K562 (cell line): ENCODE data around the gene AS3MT. TPM values are rescaled to one million over a fixed set of nuclear protein-coding genes. Genes with fewer than 3 reads are reported as not detected.
A peak's percentile ranks its signal among the peaks of the same experiment; 100 is the strongest.

Experiments used
- BACH1 ChIP-seq: fragments of 200-800 bp; sonication (Bioruptor generic); IDR thresholded peaks from 2 replicates; pipeline ENCODE4 v1.6.1; 2016; ENCODE audit warnings: missing genetic modification characterization, missing compliant biosample characterization
- CREBBP ChIP-seq: IDR thresholded peaks from one replicate; pipeline ENCODE4 v1.6.1; 2012; ENCODE audit warnings: low read depth, mild to moderate bottlenecking, control low read depth, inconsistent platforms, low read length
- E2F3 ChIP-seq: fragments of 250-450 bp; sonication (Bioruptor Pico); IDR thresholded peaks from 2 replicates; pipeline ENCODE4 v1.4.0; 2020; ENCODE audit warnings: mild to moderate bottlenecking
- E4F1 ChIP-seq: fragments of 250-450 bp; sonication (Bioruptor Pico); IDR thresholded peaks from 2 replicates; pipeline ENCODE4 v1.5.0; 2021; ENCODE audit warnings: mild to moderate bottlenecking, borderline replicate concordance
- HDAC3 ChIP-seq: fragments of 450-650 bp; IDR thresholded peaks from 2 replicates; pipeline ENCODE4 v1.6.1; 2018; ENCODE audit warnings: borderline replicate concordance, mild to moderate bottlenecking, moderate library complexity; ENCODE audit not compliant: partially characterized antibody
- MECOM ChIP-seq: fragments of 250-450 bp; sonication (Bioruptor Pico); IDR thresholded peaks from 2 replicates; pipeline ENCODE4 v1.8.0; 2022; ENCODE audit warnings: inconsistent platforms
- NBN ChIP-seq: fragments of 450-650 bp; IDR thresholded peaks from 2 replicates; pipeline ENCODE4 v1.6.1; 2016; ENCODE audit warnings: low read depth, mild to moderate bottlenecking
- NFIX ChIP-seq: fragments of 250-450 bp; sonication (Bioruptor Pico); IDR thresholded peaks from 2 replicates; pipeline ENCODE4 v1.4.0; 2020; ENCODE audit warnings: low read depth, mild to moderate bottlenecking, moderate library complexity
- PHF8 ChIP-seq: fragments of 200-600 bp; sonication (generic); IDR thresholded peaks from 2 replicates; pipeline ENCODE4 v1.6.1; 2012; ENCODE audit warnings: mixed run types, mild to moderate bottlenecking, inconsistent platforms, low read length, moderate library complexity, borderline replicate concordance
- RAD21 ChIP-seq, 2 experiments: fragments of 250-450 bp in 1 of 2; fragments of 450-650 bp in 1 of 2; sonication (Bioruptor Pico) in 1 of 2; formaldehyde crosslinking in 1 of 2; IDR thresholded peaks in 1 of 2; conservative IDR thresholded peaks in 1 of 2; 2 replicates each; pipeline versions ENCODE4 v1.4.0 to v1.8.0; 2020 to 2022; ENCODE audit warnings: mild to moderate bottlenecking in 2 of 2, moderate library complexity in 1 of 2
- REST ChIP-seq, 2 experiments: fragments of 450-650 bp; formaldehyde crosslinking in 1 of 2; IDR thresholded peaks; 2 replicates each; pipeline versions ENCODE4 v1.4.0 to v1.6.1; 2014 to 2020; ENCODE audit warnings: mild to moderate bottlenecking in 2 of 2, borderline replicate concordance in 1 of 2, low read depth in 1 of 2
- THRA ChIP-seq: fragments of 450-650 bp; IDR thresholded peaks from 2 replicates; pipeline ENCODE4 v1.6.1; 2017; ENCODE audit warnings: mild to moderate bottlenecking, moderate library complexity
- ZNF134 ChIP-seq: fragments of 250-450 bp; sonication (Bioruptor Pico); conservative IDR thresholded peaks from 2 replicates; pipeline ENCODE4 v1.4.0; 2020
- ZNF146 ChIP-seq: IDR thresholded peaks from one replicate; pipeline ENCODE4 v1.6.1; 2018; ENCODE audit warnings: missing compliant biosample characterization; ENCODE audit not compliant: unreplicated experiment
- ZNF165 ChIP-seq: fragments of 250-450 bp; sonication (Bioruptor Pico); IDR thresholded peaks from 2 replicates; pipeline ENCODE4 v1.4.0; 2020; ENCODE audit warnings: borderline replicate concordance
- ZNF311 ChIP-seq: fragments of 250-450 bp; sonication (Bioruptor Pico); IDR thresholded peaks from 2 replicates; pipeline ENCODE4 v1.4.0; 2020; ENCODE audit warnings: mild to moderate bottlenecking, moderate library complexity
- polyA plus RNA-seq, 8 experiments: library from polyadenylated mRNA; depleted of rRNA in 4 of 8; stranded (reverse) in 5 of 8; unstranded in 3 of 8; fragments of >200 nt; fragmentation: Nextera tagmentation in 2 of 8; fragmentation: Illumina TruSeq in 1 of 8; extraction: Ambion mirVana in 2 of 8; extraction: Trizol in 1 of 8; gene quantifications; 2 replicates each; pipeline versions ENCODE4 v1.2.1 to v1.2.3, GENCODE V29; 2011 to 2014; ENCODE audit warnings: inconsistent platforms in 1 of 8, missing spikeins in 1 of 8
- total RNA-seq, 7 experiments: library from RNA; depleted of rRNA in 6 of 7; stranded (reverse); fragments of >200 nt in 6 of 7; fragmentation: Illumina TruSeq in 2 of 7; extraction: Trizol in 2 of 7; gene quantifications; 2 replicates each; pipeline versions ENCODE4 v1.2.1 to v1.2.3, GENCODE V29; 2011 to 2021; ENCODE audit warnings: low replicate concordance in 1 of 7

AS3MT gene
- total and polyA plus RNA-seq, 9 of the 15 experiments (the other 6 are each of a cell fraction or from before 2014, with no cell fraction given), result 0.04 to 0.33 (median 0.19) TPM; not detected in 2

- TF ChIP-seq E4F1 (CRISPR knock-in tag), result no peak
- TF ChIP-seq ZNF311, result no peak
- no peak for TF ChIP-seq E2F3 (CRISPR knock-in tag)
- no peak for TF ChIP-seq HDAC3
- no peak for TF ChIP-seq ZNF146 (CRISPR knock-in tag)
- no peak for TF ChIP-seq NFIX (CRISPR knock-in tag)
- TF ChIP-seq RAD21 (CRISPR knock-in tag; conservative IDR thresholded peaks at IDR 0.05 in 1 of 2, IDR thresholded peaks at IDR 0.05 in 1 of 2), result peak; percentile 96 to 97
- no peak for TF ChIP-seq CREBBP
- TF ChIP-seq PHF8, result no peak
- no peak for TF ChIP-seq MECOM (CRISPR knock-in tag)
- TF ChIP-seq ZNF134 (CRISPR knock-in tag), result no peak
- peak; percentile 91 for TF ChIP-seq REST (IDR thresholded peaks at IDR 0.05; ENCODE audit: borderline replicate concordance)
- 0 out of 2 replicates have a peak, but pooled peaks have one; percentile 27 for TF ChIP-seq REST (CRISPR knock-in tag; IDR thresholded peaks at IDR 0.05; ENCODE audit: low read depth)
- TF ChIP-seq BACH1 (tag), result no peak
- TF ChIP-seq ZNF165 (CRISPR knock-in tag), result no peak
- no peak for TF ChIP-seq NBN
- TF ChIP-seq THRA, result no peak
Observed at GRCh38 chr10:102917314-102917961, 48.2 kb downstream of the AS3MT start (continued).
